ENCODE results near the gene TMEM143.
"Not testable (repeated sequence)": the region's sequence is repeated elsewhere in the genome, so short reads cannot be mapped to it uniquely, and the experiment has no call there.

Gene TMEM143

GRCh38 chr19:48373567-48373966, 9.8 kb upstream of the TMEM143 start:
- Histone ChIP-seq H3K27me3 (ENCODE audit: insufficient read depth, low read depth, severe bottlenecking) (no peaks in the 10 kb centered on the region), H3K36me3 (no peaks in the 10 kb centered on the region; the same call in 1 of the 2 replicates), H3K9me3 (ENCODE audit: severe bottlenecking) (no peaks in the 10 kb centered on the region), H3K4me3 (ENCODE audit: low read depth, low read length) (no peak overlapping the region), H3K27ac (peak overlapping the region; percentile 41; the same call in 1 of the 2 replicates)
- TF ChIP-seq CTCF (IDR thresholded peaks at IDR 0.05; ENCODE audit: low read depth, low read length), result no peak
- DNase-seq, result no peak

- no peak for DNase-seq
- H3K27ac ChIP-seq, result peak overlapping the region; percentile 41
- H3K36me3 ChIP-seq, result no peaks in the 10 kb centered on the region
Measured at GRCh38 chr19:48372904-48373303, 9.2 kb upstream of the TMEM143 start.

GRCh38 chr19:48371771-48372170, 8.0 kb upstream of the TMEM143 start:
- not testable (repeated sequence) for H3K27me3 ChIP-seq (ENCODE audit: insufficient read depth, low read depth, severe bottlenecking); H3K9me3 ChIP-seq (ENCODE audit: severe bottlenecking); H3K36me3 ChIP-seq; DNase-seq; H3K4me3 ChIP-seq (ENCODE audit: low read depth, low read length)
- peak overlapping the region; percentile 97 for H3K27ac ChIP-seq

More at GRCh38 chr19:48372904-48373303, 9.2 kb upstream of the TMEM143 start:
- Histone ChIP-seq H3K4me3 (ENCODE audit: low read depth, low read length) (no peak overlapping the region), H3K27me3 (ENCODE audit: insufficient read depth, low read depth, severe bottlenecking) (no peaks in the 10 kb centered on the region), H3K9me3 (ENCODE audit: severe bottlenecking) (no peaks in the 10 kb centered on the region)
- no peak for TF ChIP-seq CTCF (IDR thresholded peaks at IDR 0.05; ENCODE audit: low read depth, low read length)

GRCh38 chr19:48371367-48371766, 7.6 kb upstream of the TMEM143 start:
- Histone ChIP-seq H3K27ac (peak overlapping the region; percentile 97), H3K27me3 (ENCODE audit: insufficient read depth, low read depth, severe bottlenecking) (no peaks in the 10 kb centered on the region), H3K9me3 (ENCODE audit: severe bottlenecking) (no peaks in the 10 kb centered on the region), H3K36me3 (no peaks in the 10 kb centered on the region), H3K4me3 (ENCODE audit: low read depth, low read length) (no peak overlapping the region)
- no peak for DNase-seq
- TF ChIP-seq CTCF (IDR thresholded peaks at IDR 0.05; ENCODE audit: low read depth, low read length), result no peak

GRCh38 chr19:48370955-48371354, 7.2 kb upstream of the TMEM143 start:
- TF ChIP-seq CTCF (IDR thresholded peaks at IDR 0.05; ENCODE audit: low read depth, low read length), result no peak
- H3K27me3 ChIP-seq (ENCODE audit: insufficient read depth, low read depth, severe bottlenecking), result no peaks in the 10 kb centered on the region
- no peak overlapping the region for H3K4me3 ChIP-seq (ENCODE audit: low read depth, low read length)
- H3K9me3 ChIP-seq (ENCODE audit: severe bottlenecking), result no peaks in the 10 kb centered on the region
- H3K36me3 ChIP-seq, result no peaks in the 10 kb centered on the region
- peak overlapping the region; percentile 97 for H3K27ac ChIP-seq
- no peak for DNase-seq

- Histone ChIP-seq H3K27me3 (ENCODE audit: insufficient read depth, low read depth, severe bottlenecking) (no peaks in the 10 kb centered on the region), H3K4me3 (ENCODE audit: low read depth, low read length) (peak overlapping the region; percentile 32), H3K36me3 (no peaks in the 10 kb centered on the region), H3K9me3 (ENCODE audit: severe bottlenecking) (peaks cover 7% of the 10 kb centered on the region), H3K27ac (peak overlapping the region; percentile 97)
- peak; percentile 92 for DNase-seq
- TF ChIP-seq CTCF (IDR thresholded peaks at IDR 0.05; ENCODE audit: low read depth, low read length), result no peak
Measured at GRCh38 chr19:48368936-48369335, 5.2 kb upstream of the TMEM143 start.

All from WERI-Rb-1 (cell line).